SU-DHL-6 (cell line): ENCODE results near the gene NDUFC2.

ENCODE experiments used
- H2AFZ ChIP-seq: fragments of 200-600 bp; sonication (generic); 2 replicates; pipeline ENCODE4 v1.6.1; 2014; ENCODE audit warnings: low read depth, mild to moderate bottlenecking, moderate library complexity, mixed read lengths, antibody characterized with exemption, low read length; ENCODE audit not compliant: severe bottlenecking
- H3F3A ChIP-seq: fragments of 200-600 bp; shearing (Covaris generic); 2 replicates; pipeline ENCODE4 v1.6.0; 2016; ENCODE audit warnings: antibody characterized with exemption, mild to moderate bottlenecking; ENCODE audit not compliant: insufficient read depth
- H3K27ac ChIP-seq: fragments of 200-600 bp; sonication (generic); 2 replicates; pipeline ENCODE4 v1.5.1; 2016; ENCODE audit warnings: low read depth, mild to moderate bottlenecking, low read length, moderate library complexity, mixed read lengths
- H3K27me3 ChIP-seq: fragments of 200-600 bp; sonication (generic), shearing (Covaris generic); 2 replicates; pipeline ENCODE4 v1.6.0; 2014; ENCODE audit warnings: mild to moderate bottlenecking, low read length
- H3K36me3 ChIP-seq: fragments of 200-600 bp; sonication (generic); 2 replicates; pipeline ENCODE4 v1.6.1; 2014; ENCODE audit warnings: mild to moderate bottlenecking, low read length, mixed read lengths
- H3K4me2 ChIP-seq: fragments of 300-600, 200-600 bp; shearing (Covaris generic), sonication (generic); 2 replicates; pipeline ENCODE4 v1.6.0; 2014; ENCODE audit warnings: low read length, low read depth, mild to moderate bottlenecking; ENCODE audit not compliant: poor library complexity, severe bottlenecking
- H3K4me3 ChIP-seq: fragments of 200-600 bp; sonication (generic); 2 replicates; pipeline ENCODE4 v1.5.1; 2014; ENCODE audit warnings: antibody characterized with exemption, low read length, mild to moderate bottlenecking, mixed read lengths; ENCODE audit not compliant: insufficient read depth, poor library complexity, severe bottlenecking
- H3K79me2 ChIP-seq: fragments of 200-600 bp; sonication (generic); 2 replicates; pipeline ENCODE4 v1.6.1; 2014; ENCODE audit warnings: mild to moderate bottlenecking, low read length, moderate library complexity; ENCODE audit not compliant: insufficient read depth
- H3K9ac ChIP-seq: fragments of 200-600 bp; sonication (generic); 2 replicates; pipeline ENCODE4 v1.7.0; 2014; ENCODE audit warnings: mild to moderate bottlenecking, low read length
- H3K9me2 ChIP-seq: fragments of 200-600 bp; sonication (generic); replicated peaks from 2 replicates; pipeline ENCODE4 v1.6.1; 2014; ENCODE audit warnings: low read length; ENCODE audit not compliant: insufficient read depth
- H3K9me3 ChIP-seq: fragments of 200-600 bp; sonication (generic); 2 replicates; pipeline ENCODE4 v1.6.1; 2014; ENCODE audit warnings: low read length, mixed read lengths; ENCODE audit not compliant: insufficient read depth
- H4K20me1 ChIP-seq: fragments of 200-600 bp; sonication (generic); 2 replicates; pipeline ENCODE4 v1.6.1; 2014; ENCODE audit warnings: low read depth, mild to moderate bottlenecking, antibody characterized with exemption, low read length, moderate library complexity, mixed read lengths
- EZH2phosphoT487 ChIP-seq: fragments of 200-600 bp; sonication (generic), shearing (Covaris generic); conservative IDR thresholded peaks from 2 replicates; pipeline ENCODE4 v1.6.1; 2018; ENCODE audit warnings: mild to moderate bottlenecking, antibody characterized with exemption, low read length, moderate library complexity, mixed read lengths
- TF ChIP-seq, protein P1 (sequence below): fragments of 200-600 bp; sonication (generic); IDR thresholded peaks from one replicate; pipeline ENCODE4 v1.5.1; 2017; ENCODE audit warnings: antibody characterized with exemption, mild to moderate bottlenecking, low read length, moderate library complexity; ENCODE audit not compliant: insufficient read depth, poor library complexity, severe bottlenecking

Gene NDUFC2

DNA sequence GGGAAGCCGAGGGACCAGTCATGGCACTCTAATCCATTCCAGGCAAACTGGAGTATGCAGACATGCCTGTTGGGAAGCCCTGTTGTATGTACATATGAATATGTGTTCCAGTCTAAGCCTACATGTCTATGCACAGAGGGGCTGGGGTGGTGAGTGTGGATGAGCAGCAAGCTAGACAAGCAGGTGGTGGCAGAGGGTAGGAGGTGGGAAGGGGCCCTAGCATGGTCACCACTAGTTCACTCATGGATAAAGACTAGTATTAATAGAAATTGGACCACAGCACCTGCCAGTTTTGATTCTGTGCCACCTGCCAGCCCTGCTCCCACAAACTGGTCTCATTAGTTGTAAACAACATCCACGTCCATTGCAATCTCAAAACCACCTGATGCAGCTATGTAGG is 14.5 kb downstream of the NDUFC2 start:
- H3K27ac ChIP-seq = no peak overlapping the region
- no peak overlapping the region for H3K9ac ChIP-seq
- no peaks in the 10 kb centered on the region for H3K79me2 ChIP-seq
- no peaks in the 10 kb centered on the region for H3F3A ChIP-seq
- H3K9me2 ChIP-seq = no peaks in the 10 kb centered on the region
- H4K20me1 ChIP-seq = no peaks in the 10 kb centered on the region
- no peak for TF ChIP-seq EZH2phosphoT487
- TF ChIP-seq, protein P1, sequence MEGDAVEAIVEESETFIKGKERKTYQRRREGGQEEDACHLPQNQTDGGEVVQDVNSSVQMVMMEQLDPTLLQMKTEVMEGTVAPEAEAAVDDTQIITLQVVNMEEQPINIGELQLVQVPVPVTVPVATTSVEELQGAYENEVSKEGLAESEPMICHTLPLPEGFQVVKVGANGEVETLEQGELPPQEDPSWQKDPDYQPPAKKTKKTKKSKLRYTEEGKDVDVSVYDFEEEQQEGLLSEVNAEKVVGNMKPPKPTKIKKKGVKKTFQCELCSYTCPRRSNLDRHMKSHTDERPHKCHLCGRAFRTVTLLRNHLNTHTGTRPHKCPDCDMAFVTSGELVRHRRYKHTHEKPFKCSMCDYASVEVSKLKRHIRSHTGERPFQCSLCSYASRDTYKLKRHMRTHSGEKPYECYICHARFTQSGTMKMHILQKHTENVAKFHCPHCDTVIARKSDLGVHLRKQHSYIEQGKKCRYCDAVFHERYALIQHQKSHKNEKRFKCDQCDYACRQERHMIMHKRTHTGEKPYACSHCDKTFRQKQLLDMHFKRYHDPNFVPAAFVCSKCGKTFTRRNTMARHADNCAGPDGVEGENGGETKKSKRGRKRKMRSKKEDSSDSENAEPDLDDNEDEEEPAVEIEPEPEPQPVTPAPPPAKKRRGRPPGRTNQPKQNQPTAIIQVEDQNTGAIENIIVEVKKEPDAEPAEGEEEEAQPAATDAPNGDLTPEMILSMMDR = no peak
- H3K9me3 ChIP-seq = no peaks in the 10 kb centered on the region
- no peak overlapping the region for H2AFZ ChIP-seq
- H3K4me3 ChIP-seq = no peak overlapping the region
- no peak overlapping the region for H3K4me2 ChIP-seq
- H3K27me3 ChIP-seq = no peaks in the 10 kb centered on the region
- no peaks in the 10 kb centered on the region for H3K36me3 ChIP-seq

DNA sequence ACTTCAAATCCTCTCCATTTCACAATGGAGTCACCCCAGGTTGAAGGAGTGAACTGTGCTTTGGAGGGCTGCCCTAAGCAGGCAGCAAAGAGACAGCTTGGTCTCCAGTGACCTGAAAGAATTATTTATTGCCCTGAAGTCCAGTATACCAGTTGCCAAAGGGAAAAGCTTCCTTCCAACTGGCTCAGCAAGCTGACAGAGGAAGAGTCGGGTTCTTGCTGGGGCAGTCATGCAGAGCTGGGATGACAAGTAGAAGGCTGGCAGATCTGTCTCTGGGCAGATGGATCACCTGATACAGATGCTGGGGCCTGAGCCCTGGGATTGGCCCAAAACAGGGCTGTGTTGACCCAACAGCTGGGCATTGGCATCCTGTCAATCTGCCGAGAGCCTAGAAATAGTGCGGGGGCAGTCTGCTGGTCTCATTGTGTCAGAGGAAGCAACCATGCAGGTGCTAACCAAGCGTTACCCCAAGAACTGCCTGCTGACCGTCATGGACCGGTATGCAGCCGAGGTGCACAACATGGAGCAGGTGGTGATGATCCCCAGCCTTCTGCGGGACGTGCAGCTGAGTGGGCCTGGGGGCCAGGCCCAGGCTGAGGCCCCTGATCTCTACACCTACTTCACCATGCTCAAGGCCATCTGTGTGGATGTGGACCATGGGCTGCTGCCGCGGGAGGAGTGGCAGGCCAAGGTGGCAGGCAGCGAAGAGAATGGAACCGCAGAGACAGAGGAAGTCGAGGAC is 16.1 kb downstream of the NDUFC2 start, which contains the start of gene THRSP:
THRSP (plus strand) TSS at position 422 of the 742 bp plus-strand sequence; CDS start at position 443, 21 bp downstream.
- no peak within 1 kb of the TSS for H3K4me2 ChIP-seq
- H3K79me2 ChIP-seq = no peaks in the 10 kb centered on the region
- TF ChIP-seq, protein P1 = no peak
- no peak for TF ChIP-seq EZH2phosphoT487
- H3K36me3 ChIP-seq = no peaks in the 10 kb centered on the region
- no peaks in the 10 kb centered on the region for H3K9me3 ChIP-seq
- H3K27me3 ChIP-seq = no peaks in the 10 kb centered on the region
- H3K27ac ChIP-seq = no peak within 1 kb of the TSS
- no peaks in the 10 kb centered on the region for H4K20me1 ChIP-seq
- H2AFZ ChIP-seq = no peak within 1 kb of the TSS
- no peak within 1 kb of the TSS for H3K4me3 ChIP-seq
- no peaks in the 10 kb centered on the region for H3F3A ChIP-seq
- H3K9me2 ChIP-seq = no peaks in the 10 kb centered on the region
- H3K9ac ChIP-seq = no peak within 1 kb of the TSS

DNA sequence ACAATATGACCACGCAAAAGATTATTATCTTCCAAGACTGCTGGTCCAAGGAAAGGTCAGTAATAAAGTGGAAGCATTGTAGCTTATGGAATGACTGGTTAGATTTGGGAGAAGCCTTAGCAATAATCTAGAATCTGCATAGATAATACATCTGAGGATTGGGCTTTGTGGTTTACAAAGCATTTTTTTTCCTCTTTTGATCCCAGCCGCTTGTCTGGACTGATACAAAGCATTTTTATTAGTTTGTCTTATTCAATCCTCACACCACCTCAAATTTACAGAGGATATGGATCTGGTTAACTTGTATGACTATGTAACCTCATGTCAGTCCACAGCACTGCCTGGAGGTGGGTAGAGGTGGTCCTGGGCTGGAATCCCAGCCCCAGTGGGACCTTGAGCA is 17.0 kb downstream of the NDUFC2 start:
- Histone ChIP-seq H3K4me3 (no peak overlapping the region), H3K4me2 (no peak overlapping the region), H3K27ac (no peak overlapping the region), H3K36me3 (no peaks in the 10 kb centered on the region), H3K9me3 (no peaks in the 10 kb centered on the region), H3K9me2 (no peaks in the 10 kb centered on the region), H3K27me3 (no peaks in the 10 kb centered on the region), H2AFZ (no peak overlapping the region), H4K20me1 (no peaks in the 10 kb centered on the region), H3K79me2 (no peaks in the 10 kb centered on the region), H3F3A (no peaks in the 10 kb centered on the region), H3K9ac (no peak overlapping the region)
- no peak for TF ChIP-seq EZH2phosphoT487
- TF ChIP-seq, protein P1 = no peak
